ENCODE results near the gene FLACC1.
A peak's percentile ranks its signal among the peaks of the same experiment; 100 is the strongest.

The FLACC1 gene

GRCh38 chr2:201280191-201281040 lies 76.7 kb downstream of the FLACC1 start:
- DNase-seq (ENCODE audit: extremely low read depth in 1 of 2, low read depth in 1 of 2): no peak

- DNase-seq (ENCODE audit: extremely low read depth in 1 of 2, low read depth in 1 of 2): no peak
Measured at GRCh38 chr2:201279079-201279478, 78.1 kb downstream of the FLACC1 start.

GRCh38 chr2:201276511-201276910 lies 80.6 kb downstream of the FLACC1 start:
- DNase-seq (ENCODE audit: extremely low read depth in 1 of 2, low read depth in 1 of 2): no peak

- no peak for DNase-seq (ENCODE audit: extremely low read depth in 1 of 2, low read depth in 1 of 2)
Measured at GRCh38 chr2:201275990-201276389, 81.2 kb downstream of the FLACC1 start.

- no peak for DNase-seq (ENCODE audit: extremely low read depth in 1 of 2, low read depth in 1 of 2)
Measured at GRCh38 chr2:201275069-201275468, 82.1 kb downstream of the FLACC1 start.

GRCh38 chr2:201273330-201273983 lies 83.7 kb downstream of the FLACC1 start:
- no peak for DNase-seq (ENCODE audit: extremely low read depth in 1 of 2, low read depth in 1 of 2)

GRCh38 chr2:201271917-201272316 lies 85.2 kb downstream of the FLACC1 start:
- DNase-seq (ENCODE audit: extremely low read depth in 1 of 2, low read depth in 1 of 2): no peak

GRCh38 chr2:201270293-201271001 lies 86.7 kb downstream of the FLACC1 start:
- no peak for DNase-seq (ENCODE audit: extremely low read depth in 1 of 2, low read depth in 1 of 2)

GRCh38 chr2:201269764-201270163 lies 87.4 kb downstream of the FLACC1 start:
- no peak for DNase-seq (ENCODE audit: extremely low read depth in 1 of 2, low read depth in 1 of 2)

GRCh38 chr2:201267278-201268030 lies 89.7 kb downstream of the FLACC1 start:
- no peak for DNase-seq (ENCODE audit: extremely low read depth in 1 of 2, low read depth in 1 of 2)

- DNase-seq (ENCODE audit: extremely low read depth in 1 of 2, low read depth in 1 of 2): no peak
Measured at GRCh38 chr2:201266629-201267028, 90.5 kb downstream of the FLACC1 start.

- DNase-seq (ENCODE audit: extremely low read depth in 1 of 2, low read depth in 1 of 2): no peak
Measured at GRCh38 chr2:201264472-201265173, 92.5 kb downstream of the FLACC1 start.

GRCh38 chr2:201263779-201264178 lies 93.4 kb downstream of the FLACC1 start:
- no peak for DNase-seq (ENCODE audit: extremely low read depth in 1 of 2, low read depth in 1 of 2)

- no peak for DNase-seq (ENCODE audit: extremely low read depth in 1 of 2, low read depth in 1 of 2)
Measured at GRCh38 chr2:201262718-201263117, 94.4 kb downstream of the FLACC1 start.

GRCh38 chr2:201261906-201262305 lies 95.2 kb downstream of the FLACC1 start:
- DNase-seq (ENCODE audit: extremely low read depth in 1 of 2, low read depth in 1 of 2): no peak

- DNase-seq (ENCODE audit: extremely low read depth in 1 of 2, low read depth in 1 of 2): peak in 1 of 2 donors; percentile 26
Measured at GRCh38 chr2:201261471-201261870, 95.7 kb downstream of the FLACC1 start.

- DNase-seq (ENCODE audit: extremely low read depth in 1 of 2, low read depth in 1 of 2): peak in 1 of 2 donors; percentile 26
Measured at GRCh38 chr2:201260302-201260800, 96.8 kb downstream of the FLACC1 start, which contains the start of gene CASP8. Gene CASP8, plus strand, starts transcription at chr2:201260536. Its CDS starts 5,951 bp downstream, at chr2:201266487.

GRCh38 chr2:201258666-201259615 lies 98.2 kb downstream of the FLACC1 start:
- no peak for DNase-seq (ENCODE audit: extremely low read depth in 1 of 2, low read depth in 1 of 2)
